PC-9 (cell line): Measurements from ENCODE around the gene GTPBP3.

Source experiments
- CTCF ChIP-seq: fragments of 200-600 bp; sonication (generic); conservative IDR thresholded peaks from 2 replicates; pipeline ENCODE4 v1.6.1; 2017; ENCODE audit warnings: mixed run types, antibody characterized with exemption, mild to moderate bottlenecking, moderate library complexity
- EZH2 ChIP-seq: fragments of 200-600 bp; sonication (generic); IDR thresholded peaks from 2 replicates; pipeline ENCODE4 v1.8.0; 2017; ENCODE audit warnings: antibody characterized with exemption, low read depth

- TF ChIP-seq CTCF (no peak), EZH2 (no peak)
Observed at GRCh38 chr19:17339088-17339741, 1.9 kb downstream of the GTPBP3 start.
